ENCODE results near the gene USP10.

Gene USP10

GRCh38 chr16:84827897-84828296, 128.1 kb downstream of the USP10 start:
- DNase-seq, result no peak

GRCh38 chr16:84828322-84828721, 128.5 kb downstream of the USP10 start:
- no peak for DNase-seq
